SK-N-SH treated with all-trans-retinoic acid at 6 μM for 48 hours (cell line): ENCODE results near the gene CFAP20DC.

Experiments used
- ATAC-seq: fragments of 200-7000 bp; cut with Tn5 transposase; 3 replicates; pipeline ENCODE4 v1.9.1; 2020; ENCODE audit warnings: mild to moderate bottlenecking, moderate library complexity
- ARNTL ChIP-seq: fragments of 450-650 bp; formaldehyde crosslinking; IDR thresholded peaks from 2 replicates; pipeline ENCODE4 v1.5.0; 2020; ENCODE audit warnings: low read depth, mild to moderate bottlenecking, moderate library complexity, borderline replicate concordance
- BACH2 ChIP-seq: fragments of 250-450 bp; sonication (Bioruptor Pico); IDR thresholded peaks from 2 replicates; pipeline ENCODE4 v1.9.0; 2021; ENCODE audit warnings: mild to moderate bottlenecking, borderline replicate concordance
- CSDC2 ChIP-seq: fragments of 250-450 bp; sonication (Bioruptor Pico); IDR thresholded peaks from 2 replicates; pipeline ENCODE4 v1.5.0; 2020; ENCODE audit warnings: mild to moderate bottlenecking, moderate library complexity
- ESRRG ChIP-seq: fragments of 250-450 bp; sonication (Bioruptor Pico); IDR thresholded peaks from 2 replicates; pipeline ENCODE4 v1.6.1; 2021; ENCODE audit warnings: mild to moderate bottlenecking
- GLIS3 ChIP-seq: fragments of 250-450 bp; sonication (Bioruptor Pico); IDR thresholded peaks from 2 replicates; pipeline ENCODE4 v1.5.0; 2020; ENCODE audit warnings: mild to moderate bottlenecking, moderate library complexity
- ISL1 ChIP-seq: fragments of 250-450 bp; sonication (Bioruptor Pico); IDR thresholded peaks from 2 replicates; pipeline ENCODE4 v2.1.2; 2022; ENCODE audit warnings: mild to moderate bottlenecking, moderate library complexity
- OSR1 ChIP-seq: fragments of 250-450 bp; sonication (Bioruptor Pico); IDR thresholded peaks from 2 replicates; pipeline ENCODE4 v1.8.0; 2022; ENCODE audit warnings: moderate library complexity, mild to moderate bottlenecking, inconsistent platforms
- PPARA ChIP-seq: fragments of 250-450 bp; sonication (Bioruptor Pico); IDR thresholded peaks from 2 replicates; pipeline ENCODE4 v1.5.0; 2020; ENCODE audit warnings: mild to moderate bottlenecking, borderline replicate concordance
- RARB ChIP-seq: fragments of 250-450 bp; sonication (Bioruptor Pico); IDR thresholded peaks from 2 replicates; pipeline ENCODE4 v1.8.0; 2021; ENCODE audit warnings: mild to moderate bottlenecking, moderate library complexity
- SNAI2 ChIP-seq: fragments of 250-450 bp; sonication (Bioruptor Pico); IDR thresholded peaks from 2 replicates; pipeline ENCODE4 v1.5.0; 2020; ENCODE audit warnings: mild to moderate bottlenecking, moderate library complexity
- TCF4 ChIP-seq: fragments of 250-450 bp; sonication (Bioruptor Pico); IDR thresholded peaks from 2 replicates; pipeline ENCODE4 v1.8.0; 2021; ENCODE audit warnings: mild to moderate bottlenecking, moderate library complexity, borderline replicate concordance
- TOX ChIP-seq: fragments of 250-450 bp; sonication (Bioruptor Pico); IDR thresholded peaks from 2 replicates; pipeline ENCODE4 v1.8.0; 2021; ENCODE audit warnings: mild to moderate bottlenecking, moderate library complexity, borderline replicate concordance
- ZC3H10 ChIP-seq: fragments of 250-450 bp; sonication (Bioruptor Pico); IDR thresholded peaks from 2 replicates; pipeline ENCODE4 v1.5.1; 2021; ENCODE audit warnings: mild to moderate bottlenecking, moderate library complexity
- ZFP3 ChIP-seq: fragments of 250-450 bp; sonication (Bioruptor Pico); IDR thresholded peaks from 2 replicates; pipeline ENCODE4 v1.5.0; 2020; ENCODE audit warnings: mild to moderate bottlenecking, moderate library complexity
- ZFP30 ChIP-seq: fragments of 450-650 bp; formaldehyde crosslinking; IDR thresholded peaks from 2 replicates; pipeline ENCODE4 v1.5.0; 2022; ENCODE audit warnings: mild to moderate bottlenecking, moderate library complexity
- ZNF565 ChIP-seq: fragments of 450-650 bp; formaldehyde crosslinking; conservative IDR thresholded peaks from 2 replicates; pipeline ENCODE4 v1.5.0; 2020; ENCODE audit warnings: low read depth, mild to moderate bottlenecking, moderate library complexity
- ZNF70 ChIP-seq: fragments of 450-650 bp; formaldehyde crosslinking; IDR thresholded peaks from 2 replicates; pipeline ENCODE4 v1.5.0; 2020; ENCODE audit warnings: mild to moderate bottlenecking, moderate library complexity
- ZNF8 ChIP-seq: fragments of 450-650 bp; formaldehyde crosslinking; IDR thresholded peaks from 2 replicates; pipeline ENCODE4 v1.5.0; 2020; ENCODE audit warnings: mild to moderate bottlenecking, moderate library complexity
- TF ChIP-seq, protein P1 (sequence below): fragments of 250-450 bp; sonication (Bioruptor Pico); IDR thresholded peaks from 2 replicates; pipeline ENCODE4 v1.8.0; 2020; ENCODE audit warnings: mild to moderate bottlenecking, moderate library complexity, borderline replicate concordance
- TF ChIP-seq, protein P2 (sequence below): fragments of 250-450 bp; sonication (Bioruptor Pico); IDR thresholded peaks from 2 replicates; pipeline ENCODE4 v1.5.0; 2020; ENCODE audit warnings: mild to moderate bottlenecking, moderate library complexity
- TF ChIP-seq, protein P3 (sequence below): fragments of 250-450 bp; sonication (Bioruptor Pico); IDR thresholded peaks from 2 replicates; pipeline ENCODE4 v1.5.1; 2020; ENCODE audit warnings: low read depth, mild to moderate bottlenecking, moderate library complexity
- TF ChIP-seq, protein P4 (sequence below): fragments of 250-450 bp; sonication (Bioruptor Pico); IDR thresholded peaks from 2 replicates; pipeline ENCODE4 v1.8.0; 2021; ENCODE audit warnings: low read depth, mild to moderate bottlenecking, moderate library complexity, borderline replicate concordance
- TF ChIP-seq, protein P5 (sequence below): fragments of 250-450 bp; sonication (Bioruptor Pico); IDR thresholded peaks from 2 replicates; pipeline ENCODE4 v1.5.1; 2021; ENCODE audit warnings: mild to moderate bottlenecking, moderate library complexity

Gene CFAP20DC

DNA sequence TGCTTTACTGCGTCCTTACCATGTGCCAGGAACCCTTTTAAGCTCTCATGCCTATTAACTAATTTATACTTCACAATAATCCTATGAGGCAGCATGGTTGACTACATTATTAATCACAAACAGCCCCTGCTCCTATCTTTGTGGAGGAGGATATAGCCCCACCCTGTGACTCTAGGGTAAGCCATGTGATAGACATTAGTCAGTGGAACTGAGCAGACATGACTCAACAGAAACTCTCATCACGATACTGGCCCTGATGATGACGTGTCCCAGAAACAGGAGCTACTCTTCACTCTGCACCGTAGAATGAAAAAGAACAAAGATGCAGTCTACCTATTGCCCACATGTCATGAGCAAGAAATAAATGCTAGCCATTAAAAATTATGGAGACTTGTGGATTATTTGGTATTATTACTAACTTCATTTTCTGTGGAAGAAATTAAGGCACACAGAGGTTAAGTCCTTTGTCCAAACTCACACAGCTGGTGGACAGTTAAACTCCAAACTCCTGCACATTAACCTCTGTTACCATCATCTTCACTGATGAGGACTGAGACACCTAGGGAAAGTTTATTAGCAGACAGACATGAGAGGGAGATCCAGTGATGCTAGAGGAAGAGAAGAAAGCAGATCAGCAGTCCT, 51.2 kb downstream of the CFAP20DC start:
- peak; percentile 59; the same call in 1 of the 2 replicates for TF ChIP-seq ISL1
- TF ChIP-seq ZNF565 (CRISPR knock-in tag): no peak
- no peak for TF ChIP-seq OSR1 (CRISPR knock-in tag)
- ATAC-seq: peak; percentile 94

DNA sequence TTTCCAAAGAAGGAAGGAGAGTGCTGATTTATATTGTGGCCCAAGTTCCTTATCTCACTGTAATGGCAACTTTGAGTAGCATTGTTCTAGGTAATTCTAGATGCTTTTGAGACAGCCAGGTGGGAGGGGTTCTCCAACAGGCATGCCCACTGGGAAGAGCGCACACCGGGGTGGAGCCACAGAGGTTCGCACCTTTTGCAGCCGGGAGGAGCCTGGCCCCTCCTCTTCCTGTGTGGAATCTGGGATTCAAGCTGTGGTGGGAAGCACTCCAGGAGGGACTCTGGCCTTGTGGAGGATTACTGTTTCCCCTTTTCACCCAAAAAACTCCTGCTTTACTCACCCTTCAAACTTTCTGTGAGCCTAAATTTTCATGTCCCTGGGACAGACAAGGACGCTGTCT, 53.1 kb downstream of the CFAP20DC start:
- no peak for TF ChIP-seq BACH2 (CRISPR knock-in tag)
- TF ChIP-seq, protein P1, sequence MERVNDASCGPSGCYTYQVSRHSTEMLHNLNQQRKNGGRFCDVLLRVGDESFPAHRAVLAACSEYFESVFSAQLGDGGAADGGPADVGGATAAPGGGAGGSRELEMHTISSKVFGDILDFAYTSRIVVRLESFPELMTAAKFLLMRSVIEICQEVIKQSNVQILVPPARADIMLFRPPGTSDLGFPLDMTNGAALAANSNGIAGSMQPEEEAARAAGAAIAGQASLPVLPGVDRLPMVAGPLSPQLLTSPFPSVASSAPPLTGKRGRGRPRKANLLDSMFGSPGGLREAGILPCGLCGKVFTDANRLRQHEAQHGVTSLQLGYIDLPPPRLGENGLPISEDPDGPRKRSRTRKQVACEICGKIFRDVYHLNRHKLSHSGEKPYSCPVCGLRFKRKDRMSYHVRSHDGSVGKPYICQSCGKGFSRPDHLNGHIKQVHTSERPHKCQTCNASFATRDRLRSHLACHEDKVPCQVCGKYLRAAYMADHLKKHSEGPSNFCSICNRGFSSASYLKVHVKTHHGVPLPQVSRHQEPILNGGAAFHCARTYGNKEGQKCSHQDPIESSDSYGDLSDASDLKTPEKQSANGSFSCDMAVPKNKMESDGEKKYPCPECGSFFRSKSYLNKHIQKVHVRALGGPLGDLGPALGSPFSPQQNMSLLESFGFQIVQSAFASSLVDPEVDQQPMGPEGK: no peak
- TF ChIP-seq ISL1: no peak
- TF ChIP-seq ZNF8 (CRISPR knock-in tag): no peak
- TF ChIP-seq ESRRG (CRISPR knock-in tag): no peak
- no peak for TF ChIP-seq TCF4
- TF ChIP-seq, protein P2, sequence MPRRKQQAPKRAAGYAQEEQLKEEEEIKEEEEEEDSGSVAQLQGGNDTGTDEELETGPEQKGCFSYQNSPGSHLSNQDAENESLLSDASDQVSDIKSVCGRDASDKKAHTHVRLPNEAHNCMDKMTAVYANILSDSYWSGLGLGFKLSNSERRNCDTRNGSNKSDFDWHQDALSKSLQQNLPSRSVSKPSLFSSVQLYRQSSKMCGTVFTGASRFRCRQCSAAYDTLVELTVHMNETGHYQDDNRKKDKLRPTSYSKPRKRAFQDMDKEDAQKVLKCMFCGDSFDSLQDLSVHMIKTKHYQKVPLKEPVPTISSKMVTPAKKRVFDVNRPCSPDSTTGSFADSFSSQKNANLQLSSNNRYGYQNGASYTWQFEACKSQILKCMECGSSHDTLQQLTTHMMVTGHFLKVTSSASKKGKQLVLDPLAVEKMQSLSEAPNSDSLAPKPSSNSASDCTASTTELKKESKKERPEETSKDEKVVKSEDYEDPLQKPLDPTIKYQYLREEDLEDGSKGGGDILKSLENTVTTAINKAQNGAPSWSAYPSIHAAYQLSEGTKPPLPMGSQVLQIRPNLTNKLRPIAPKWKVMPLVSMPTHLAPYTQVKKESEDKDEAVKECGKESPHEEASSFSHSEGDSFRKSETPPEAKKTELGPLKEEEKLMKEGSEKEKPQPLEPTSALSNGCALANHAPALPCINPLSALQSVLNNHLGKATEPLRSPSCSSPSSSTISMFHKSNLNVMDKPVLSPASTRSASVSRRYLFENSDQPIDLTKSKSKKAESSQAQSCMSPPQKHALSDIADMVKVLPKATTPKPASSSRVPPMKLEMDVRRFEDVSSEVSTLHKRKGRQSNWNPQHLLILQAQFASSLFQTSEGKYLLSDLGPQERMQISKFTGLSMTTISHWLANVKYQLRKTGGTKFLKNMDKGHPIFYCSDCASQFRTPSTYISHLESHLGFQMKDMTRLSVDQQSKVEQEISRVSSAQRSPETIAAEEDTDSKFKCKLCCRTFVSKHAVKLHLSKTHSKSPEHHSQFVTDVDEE (CRISPR knock-in tag): no peak
- TF ChIP-seq GLIS3 (CRISPR knock-in tag): no peak
- TF ChIP-seq PPARA (CRISPR knock-in tag): no peak
- no peak for ATAC-seq

DNA sequence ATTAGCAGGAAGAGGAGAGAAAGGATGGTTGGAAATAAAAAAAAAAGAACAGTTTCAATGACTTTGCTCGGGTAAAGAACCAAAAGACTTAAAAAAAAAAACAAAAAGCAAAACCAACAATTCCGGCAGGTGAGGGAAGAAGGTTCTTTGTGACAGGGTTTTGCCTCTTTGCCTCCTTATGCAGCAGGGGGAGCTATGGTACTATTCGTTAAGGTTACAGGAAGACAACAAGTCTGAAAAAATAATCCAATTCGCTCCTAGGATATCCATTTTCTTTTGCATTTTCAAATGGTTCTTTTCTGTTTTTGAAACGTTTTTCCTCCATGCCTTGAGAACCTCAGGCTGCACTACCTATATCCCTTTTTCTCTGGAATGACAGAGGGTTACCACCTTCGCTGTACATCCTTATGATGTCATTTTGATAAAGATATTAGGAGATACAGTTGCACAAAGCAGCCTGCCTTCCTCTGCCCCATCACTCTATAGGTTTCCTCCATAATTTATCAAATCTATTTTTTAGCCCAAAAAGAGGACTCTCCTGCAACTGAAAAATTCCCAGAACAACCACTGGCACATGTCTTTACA, 55.0 kb downstream of the CFAP20DC start:
- TF ChIP-seq ZC3H10 (CRISPR knock-in tag) (no peak), TOX (CRISPR knock-in tag) (no peak), ARNTL (CRISPR knock-in tag) (no peak), GLIS3 (CRISPR knock-in tag) (no peak), CSDC2 (CRISPR knock-in tag) (no peak), ZFP3 (CRISPR knock-in tag) (no peak), ZNF8 (CRISPR knock-in tag) (no peak), ZFP30 (no peak), RARB (CRISPR knock-in tag) (no peak), ZNF70 (CRISPR knock-in tag) (no peak), PPARA (CRISPR knock-in tag) (no peak), ZNF565 (CRISPR knock-in tag) (no peak)
- TF ChIP-seq, protein P3, sequence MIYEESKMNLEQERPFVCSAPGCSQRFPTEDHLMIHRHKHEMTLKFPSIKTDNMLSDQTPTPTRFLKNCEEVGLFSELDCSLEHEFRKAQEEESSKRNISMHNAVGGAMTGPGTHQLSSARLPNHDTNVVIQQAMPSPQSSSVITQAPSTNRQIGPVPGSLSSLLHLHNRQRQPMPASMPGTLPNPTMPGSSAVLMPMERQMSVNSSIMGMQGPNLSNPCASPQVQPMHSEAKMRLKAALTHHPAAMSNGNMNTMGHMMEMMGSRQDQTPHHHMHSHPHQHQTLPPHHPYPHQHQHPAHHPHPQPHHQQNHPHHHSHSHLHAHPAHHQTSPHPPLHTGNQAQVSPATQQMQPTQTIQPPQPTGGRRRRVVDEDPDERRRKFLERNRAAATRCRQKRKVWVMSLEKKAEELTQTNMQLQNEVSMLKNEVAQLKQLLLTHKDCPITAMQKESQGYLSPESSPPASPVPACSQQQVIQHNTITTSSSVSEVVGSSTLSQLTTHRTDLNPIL (CRISPR knock-in tag): no peak
- TF ChIP-seq, protein P4, sequence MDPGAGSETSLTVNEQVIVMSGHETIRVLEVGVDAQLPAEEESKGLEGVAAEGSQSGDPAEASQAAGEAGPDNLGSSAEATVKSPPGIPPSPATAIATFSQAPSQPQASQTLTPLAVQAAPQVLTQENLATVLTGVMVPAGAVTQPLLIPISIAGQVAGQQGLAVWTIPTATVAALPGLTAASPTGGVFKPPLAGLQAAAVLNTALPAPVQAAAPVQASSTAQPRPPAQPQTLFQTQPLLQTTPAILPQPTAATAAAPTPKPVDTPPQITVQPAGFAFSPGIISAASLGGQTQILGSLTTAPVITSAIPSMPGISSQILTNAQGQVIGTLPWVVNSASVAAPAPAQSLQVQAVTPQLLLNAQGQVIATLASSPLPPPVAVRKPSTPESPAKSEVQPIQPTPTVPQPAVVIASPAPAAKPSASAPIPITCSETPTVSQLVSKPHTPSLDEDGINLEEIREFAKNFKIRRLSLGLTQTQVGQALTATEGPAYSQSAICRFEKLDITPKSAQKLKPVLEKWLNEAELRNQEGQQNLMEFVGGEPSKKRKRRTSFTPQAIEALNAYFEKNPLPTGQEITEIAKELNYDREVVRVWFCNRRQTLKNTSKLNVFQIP (CRISPR knock-in tag): no peak
- ATAC-seq: peak; percentile 71

DNA sequence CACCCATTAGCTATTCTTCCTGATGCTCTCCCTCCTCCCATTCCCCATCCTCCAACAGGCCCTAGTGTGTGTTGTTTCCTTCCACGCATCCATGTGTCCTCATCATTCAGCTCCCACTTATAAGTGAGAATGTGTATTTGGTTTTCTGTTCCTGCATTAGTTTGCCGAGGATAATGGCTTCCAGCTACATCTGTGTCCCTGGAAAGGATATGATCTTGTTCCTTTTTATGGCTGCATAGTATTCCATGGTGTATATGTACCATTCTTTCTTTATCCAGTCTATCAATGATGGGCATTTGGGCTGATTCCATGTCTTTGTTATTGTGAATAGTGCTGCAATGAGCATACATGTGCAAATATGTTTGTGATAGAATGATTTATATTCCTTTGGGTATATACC, 56.3 kb downstream of the CFAP20DC start:
- TF ChIP-seq ZNF70 (CRISPR knock-in tag) (no peak), ISL1 (no peak), SNAI2 (CRISPR knock-in tag) (no peak), ZNF8 (CRISPR knock-in tag) (no peak)
- TF ChIP-seq, protein P5, sequence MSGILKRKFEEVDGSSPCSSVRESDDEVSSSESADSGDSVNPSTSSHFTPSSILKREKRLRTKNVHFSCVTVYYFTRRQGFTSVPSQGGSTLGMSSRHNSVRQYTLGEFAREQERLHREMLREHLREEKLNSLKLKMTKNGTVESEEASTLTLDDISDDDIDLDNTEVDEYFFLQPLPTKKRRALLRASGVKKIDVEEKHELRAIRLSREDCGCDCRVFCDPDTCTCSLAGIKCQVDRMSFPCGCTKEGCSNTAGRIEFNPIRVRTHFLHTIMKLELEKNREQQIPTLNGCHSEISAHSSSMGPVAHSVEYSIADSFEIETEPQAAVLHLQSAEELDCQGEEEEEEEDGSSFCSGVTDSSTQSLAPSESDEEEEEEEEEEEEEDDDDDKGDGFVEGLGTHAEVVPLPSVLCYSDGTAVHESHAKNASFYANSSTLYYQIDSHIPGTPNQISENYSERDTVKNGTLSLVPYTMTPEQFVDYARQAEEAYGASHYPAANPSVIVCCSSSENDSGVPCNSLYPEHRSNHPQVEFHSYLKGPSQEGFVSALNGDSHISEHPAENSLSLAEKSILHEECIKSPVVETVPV: no peak
- no peak for ATAC-seq
